ENCODE data around the gene ALDOA.
A peak's percentile ranks its signal among the peaks of the same experiment; 100 is the strongest.

The ALDOA gene

GRCh38 chr16:30096105-30096861 lies 30.7 kb downstream of the ALDOA start, which contains the start of gene YPEL3:
Gene YPEL3 (minus strand): TSS chr16:30096213. CDS start chr16:30095482, 731 bp downstream.
- peak within 1 kb of the TSS; percentile 67 for H3K4me3 ChIP-seq (ENCODE audit: low read depth, low read length)
- peak; percentile 57 for DNase-seq (ENCODE audit: low read depth)
- TF ChIP-seq, protein P1, sequence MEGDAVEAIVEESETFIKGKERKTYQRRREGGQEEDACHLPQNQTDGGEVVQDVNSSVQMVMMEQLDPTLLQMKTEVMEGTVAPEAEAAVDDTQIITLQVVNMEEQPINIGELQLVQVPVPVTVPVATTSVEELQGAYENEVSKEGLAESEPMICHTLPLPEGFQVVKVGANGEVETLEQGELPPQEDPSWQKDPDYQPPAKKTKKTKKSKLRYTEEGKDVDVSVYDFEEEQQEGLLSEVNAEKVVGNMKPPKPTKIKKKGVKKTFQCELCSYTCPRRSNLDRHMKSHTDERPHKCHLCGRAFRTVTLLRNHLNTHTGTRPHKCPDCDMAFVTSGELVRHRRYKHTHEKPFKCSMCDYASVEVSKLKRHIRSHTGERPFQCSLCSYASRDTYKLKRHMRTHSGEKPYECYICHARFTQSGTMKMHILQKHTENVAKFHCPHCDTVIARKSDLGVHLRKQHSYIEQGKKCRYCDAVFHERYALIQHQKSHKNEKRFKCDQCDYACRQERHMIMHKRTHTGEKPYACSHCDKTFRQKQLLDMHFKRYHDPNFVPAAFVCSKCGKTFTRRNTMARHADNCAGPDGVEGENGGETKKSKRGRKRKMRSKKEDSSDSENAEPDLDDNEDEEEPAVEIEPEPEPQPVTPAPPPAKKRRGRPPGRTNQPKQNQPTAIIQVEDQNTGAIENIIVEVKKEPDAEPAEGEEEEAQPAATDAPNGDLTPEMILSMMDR (IDR thresholded peaks at IDR 0.05; ENCODE audit: low read depth, low read length, missing control alignments), result no peak

DNA sequence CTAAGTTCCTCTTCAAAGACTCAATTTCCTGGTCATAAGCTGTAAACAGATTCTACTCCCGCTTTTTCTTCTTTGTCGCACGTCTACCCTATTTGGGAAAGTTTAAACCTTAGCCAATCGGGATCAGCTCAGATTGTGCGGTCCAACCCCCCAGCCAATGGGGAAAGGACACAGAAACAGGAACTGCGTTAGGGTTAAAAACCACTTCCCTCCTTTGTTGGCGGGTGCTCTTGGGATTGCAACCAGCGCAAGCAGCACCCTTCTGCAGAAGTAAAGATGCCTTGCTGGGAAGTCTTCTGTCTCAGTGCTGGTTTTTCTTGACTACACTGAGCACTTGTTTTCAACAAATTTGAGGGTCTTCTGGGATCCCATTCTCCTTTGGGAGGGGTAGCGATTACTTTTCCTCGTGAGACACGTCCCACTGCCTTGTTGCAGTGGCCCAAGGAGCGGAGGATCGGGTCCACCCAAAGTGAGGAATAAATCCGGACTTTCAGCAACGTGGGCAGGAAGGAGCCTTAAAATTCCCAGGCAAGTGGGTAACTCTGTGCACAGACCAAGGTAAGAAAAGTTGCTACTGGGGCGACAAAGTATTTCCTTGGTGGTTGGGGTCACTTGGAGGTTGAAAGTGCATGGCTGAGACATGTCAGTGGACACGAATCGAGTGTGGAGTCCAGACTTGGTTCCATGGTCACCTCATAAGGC lies 31.5 kb downstream of the ALDOA start:
- H3K4me3 ChIP-seq (ENCODE audit: low read depth, low read length), result no peak overlapping the region; the same call in 1 of the 2 replicates
- no peak for DNase-seq (ENCODE audit: low read depth)
- TF ChIP-seq, protein P1 (IDR thresholded peaks at IDR 0.05; ENCODE audit: low read depth, low read length, missing control alignments), result no peak

DNA sequence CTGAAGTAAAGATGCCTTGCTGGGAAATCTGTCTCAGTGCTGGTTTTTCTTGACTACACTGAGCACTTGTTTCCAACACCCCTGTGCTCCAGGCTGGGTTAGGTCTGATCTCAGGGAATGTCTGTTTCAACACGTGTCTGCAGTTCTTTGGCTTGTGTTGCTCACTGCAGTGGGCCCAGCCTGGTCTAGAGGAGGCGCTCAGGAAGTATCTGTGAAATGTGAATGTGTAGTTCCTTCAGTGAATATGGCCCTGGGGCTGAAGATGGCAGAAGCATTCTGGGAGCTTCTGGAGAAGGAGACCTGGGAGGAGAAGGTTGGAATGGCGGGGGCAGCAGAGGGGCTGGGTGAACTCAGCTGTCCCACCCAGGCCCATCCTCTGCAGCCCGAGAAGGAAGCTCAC lies 38.5 kb downstream of the ALDOA start:
- no peak overlapping the region for H3K4me3 ChIP-seq (ENCODE audit: low read depth, low read length)
- no peak for DNase-seq (ENCODE audit: low read depth)
- TF ChIP-seq, protein P1 (IDR thresholded peaks at IDR 0.05; ENCODE audit: low read depth, low read length, missing control alignments), result no peak

GRCh38 chr16:30104492-30104891 lies 38.9 kb downstream of the ALDOA start:
- no peak overlapping the region for H3K4me3 ChIP-seq (ENCODE audit: low read depth, low read length)
- DNase-seq (ENCODE audit: low read depth), result no peak
- TF ChIP-seq, protein P1 (IDR thresholded peaks at IDR 0.05; ENCODE audit: low read depth, low read length, missing control alignments), result no peak

- H3K4me3 ChIP-seq (ENCODE audit: low read depth, low read length), result no peak overlapping the region
Observed at GRCh38 chr16:30108059-30108850, 42.7 kb downstream of the ALDOA start.

GRCh38 chr16:30110661-30111060 lies 45.1 kb downstream of the ALDOA start:
- H3K4me3 ChIP-seq (ENCODE audit: low read depth, low read length), result no peak overlapping the region
- TF ChIP-seq, protein P1 (IDR thresholded peaks at IDR 0.05; ENCODE audit: low read depth, low read length, missing control alignments), result no peak
- DNase-seq (ENCODE audit: low read depth), result no peak

More at GRCh38 chr16:30108059-30108850, 42.7 kb downstream of the ALDOA start:
- no peak for DNase-seq (ENCODE audit: low read depth)
- TF ChIP-seq, protein P1 (IDR thresholded peaks at IDR 0.05; ENCODE audit: low read depth, low read length, missing control alignments), result no peak

All from GM12864 (cell line).